ENCODE measurements around the gene ALPK3. TPM values are rescaled to one million over a fixed set of nuclear protein-coding genes. Genes with fewer than 3 reads are reported as not detected.

Gene ALPK3
- total RNA-seq, 1 experiment from 2014 or later: 2.0 TPM

GRCh38 chr15:84797801-84798200 is 19.4 kb upstream of the ALPK3 start:
- intact Hi-C loops (cut with micrococcal nuclease): no loop called here
- no peak overlapping the region for H3K4me3 ChIP-seq (replicated peaks in 1 of 2; ENCODE audit: low read depth in 1 of 2, low read length in 2 of 2)
- no peaks in the 10 kb centered on the region for H3K9me3 ChIP-seq (ENCODE audit: control insufficient read depth in 1 of 2, insufficient read depth in 1 of 2, low read depth in 1 of 2, low read length in 2 of 2)
- no peak overlapping the region for H3K4me2 ChIP-seq (ENCODE audit: low read length)
- H3K27me3 ChIP-seq (ENCODE audit: insufficient read depth, low read length): no peaks in the 10 kb centered on the region
- CTCF ChIA-PET: no interaction called here
- no peak overlapping the region for H2AFZ ChIP-seq (ENCODE audit: low read depth, low read length, poor library complexity, severe bottlenecking)
- no peak overlapping the region for H3K27ac ChIP-seq (ENCODE audit: low read depth, low read length)
- H3K9me2 ChIP-seq (ENCODE audit: insufficient read depth): no peaks in the 10 kb centered on the region
- peaks cover 13% of the 10 kb centered on the region; the same call in 1 of the 2 replicates for H3K79me2 ChIP-seq (ENCODE audit: insufficient read depth, low read length)
- H3K36me3 ChIP-seq (ENCODE audit: control insufficient read depth in 1 of 2, insufficient read depth in 2 of 2, low read length in 2 of 2): peaks cover 18 to 28% of the 10 kb centered on the region in 2 experiments
- no peaks in the 10 kb centered on the region for H3K4me1 ChIP-seq (ENCODE audit: control insufficient read depth in 1 of 2, insufficient read depth in 2 of 2, low read length in 2 of 2)
- POLR2A ChIA-PET: no interaction called here
- ATAC-seq (no peak), DNase-seq (ENCODE audit: low read depth, low spot score) (no peak)
- RAD21 ChIA-PET (ENCODE audit: low non-redundant PET in 1 of 2, low total read pairs in 2 of 2, uncharacterized antibody in 2 of 2, unreplicated experiment in 2 of 2): no interaction called here
- no TSS peak for BruUV-seq (replicated peaks)
- H3K9ac ChIP-seq (ENCODE audit: low read length): no peak overlapping the region
- no peaks in the 10 kb centered on the region for H4K20me1 ChIP-seq (ENCODE audit: insufficient read depth)
- no peak for TF ChIP-seq EGR1 (IDR thresholded peaks at IDR 0.05; ENCODE audit: low read depth)
- TF ChIP-seq SIN3A (IDR thresholded peaks at IDR 0.05; ENCODE audit: low read depth): no peak
- TF ChIP-seq RAD21 (IDR thresholded peaks at IDR 0.05; ENCODE audit: low read depth): no peak
- TF ChIP-seq ATF3 (IDR thresholded peaks at IDR 0.05): no peak
- no peak for TF ChIP-seq ZFX (IDR thresholded peaks at IDR 0.05)
- TF ChIP-seq POLR2AphosphoS5 (IDR thresholded peaks at IDR 0.05; ENCODE audit: low read depth, low read length): no peak
- TF ChIP-seq SP1 (IDR thresholded peaks at IDR 0.05; ENCODE audit: low read depth): no peak

GRCh38 chr15:84798436-84798946 is 18.7 kb upstream of the ALPK3 start:
- H3K9ac ChIP-seq (ENCODE audit: low read length): no peak overlapping the region
- no peaks in the 10 kb centered on the region for H3K4me1 ChIP-seq (ENCODE audit: control insufficient read depth in 1 of 2, insufficient read depth in 2 of 2, low read length in 2 of 2)
- H4K20me1 ChIP-seq (ENCODE audit: insufficient read depth): no peaks in the 10 kb centered on the region
- no peak overlapping the region for H3K4me3 ChIP-seq (replicated peaks in 1 of 2; ENCODE audit: low read depth in 1 of 2, low read length in 2 of 2)
- no peak for ATAC-seq
- CTCF ChIA-PET: no interaction called here
- H2AFZ ChIP-seq (ENCODE audit: low read depth, low read length, poor library complexity, severe bottlenecking): no peak overlapping the region
- DNase-seq (ENCODE audit: low read depth, low spot score): no peak
- intact Hi-C loops (cut with micrococcal nuclease): no loop called here
- no peaks in the 10 kb centered on the region for H3K9me2 ChIP-seq (ENCODE audit: insufficient read depth)
- RAD21 ChIA-PET (ENCODE audit: low non-redundant PET in 1 of 2, low total read pairs in 2 of 2, uncharacterized antibody in 2 of 2, unreplicated experiment in 2 of 2): no interaction called here
- no peaks in the 10 kb centered on the region for H3K9me3 ChIP-seq (ENCODE audit: control insufficient read depth in 1 of 2, insufficient read depth in 1 of 2, low read depth in 1 of 2, low read length in 2 of 2)
- H3K4me2 ChIP-seq (ENCODE audit: low read length): no peak overlapping the region
- H3K36me3 ChIP-seq (ENCODE audit: control insufficient read depth in 1 of 2, insufficient read depth in 2 of 2, low read length in 2 of 2): peaks cover 18 to 26% of the 10 kb centered on the region in 2 experiments
- no peaks in the 10 kb centered on the region for H3K27me3 ChIP-seq (ENCODE audit: insufficient read depth, low read length)
- POLR2A ChIA-PET: no interaction called here
- peaks cover 10% of the 10 kb centered on the region; the same call in 1 of the 2 replicates for H3K79me2 ChIP-seq (ENCODE audit: insufficient read depth, low read length)
- BruUV-seq (replicated peaks): no TSS peak
- H3K27ac ChIP-seq (ENCODE audit: low read depth, low read length): no peak overlapping the region
- TF ChIP-seq JUND (IDR thresholded peaks at IDR 0.05) (no peak), ZBTB33 (IDR thresholded peaks at IDR 0.05; ENCODE audit: extremely low read depth, insufficient replicate concordance, low read length) (no peak), CTCF (IDR thresholded peaks at IDR 0.05 in 2 of 3, conservative IDR thresholded peaks at IDR 0.05 in 1 of 3; ENCODE audit: borderline replicate concordance in 1 of 3, insufficient read depth in 1 of 3, low read depth in 2 of 3, low read length in 2 of 3) (no peak), EZH2phosphoT487 (IDR thresholded peaks at IDR 0.05; ENCODE audit: borderline replicate concordance) (no peak), SRF (IDR thresholded peaks at IDR 0.05; ENCODE audit: low read depth) (no peak), SP1 (IDR thresholded peaks at IDR 0.05; ENCODE audit: low read depth) (no peak), RAD21 (IDR thresholded peaks at IDR 0.05; ENCODE audit: low read depth) (no peak), CBX3 (IDR thresholded peaks at IDR 0.05; ENCODE audit: low read depth) (no peak), ATF3 (IDR thresholded peaks at IDR 0.05) (no peak), ELF1 (IDR thresholded peaks at IDR 0.05; ENCODE audit: borderline replicate concordance, low read depth) (no peak), EGR1 (IDR thresholded peaks at IDR 0.05; ENCODE audit: low read depth) (no peak), MAX (IDR thresholded peaks at IDR 0.05) (no peak), EZH2 (IDR thresholded peaks at IDR 0.05) (no peak), ZFX (IDR thresholded peaks at IDR 0.05) (no peak), YY1 (IDR thresholded peaks at IDR 0.05; ENCODE audit: extremely low read depth, insufficient replicate concordance, low read depth, low read length) (no peak)
